ENCODE data around the gene GAS2L1.

The GAS2L1 gene

DNA sequence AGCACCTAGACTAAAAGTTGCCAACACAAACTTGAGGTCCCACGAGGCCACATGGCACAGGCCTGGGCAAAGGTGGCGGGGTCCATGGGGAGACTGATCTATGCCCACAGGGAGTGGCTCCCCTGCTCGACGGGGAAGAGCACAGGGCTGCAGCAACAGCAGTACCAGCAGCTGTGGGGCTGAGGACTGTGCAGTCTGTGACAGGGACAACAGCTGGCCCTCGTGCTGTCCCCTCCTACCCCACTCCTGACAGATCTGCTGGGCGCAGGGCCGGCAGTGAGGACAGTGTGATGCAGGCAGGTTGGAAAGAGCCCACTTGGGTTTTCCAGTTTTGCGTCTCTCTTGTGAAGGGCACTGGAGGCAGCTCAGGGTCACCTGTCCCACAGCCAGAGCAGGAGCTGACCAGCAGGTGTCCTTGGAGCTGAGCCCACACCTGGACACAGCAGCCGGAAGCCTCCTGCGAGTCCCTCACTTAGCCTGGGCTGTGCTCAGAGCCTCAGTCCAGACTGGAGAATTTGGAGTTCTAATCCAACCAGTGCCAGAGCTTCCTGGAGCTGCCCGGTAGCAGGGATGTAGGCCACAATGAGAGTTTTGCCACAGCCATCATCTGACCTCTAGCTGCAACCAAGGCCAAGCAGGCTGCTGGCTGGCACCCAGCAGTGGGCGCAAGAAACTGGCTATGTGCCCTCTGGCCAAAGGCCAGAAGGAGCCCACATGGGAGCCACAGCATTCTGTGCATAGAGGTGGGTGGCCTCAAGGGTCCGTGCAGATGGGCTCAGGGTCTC, 3.6 kb upstream of the GAS2L1 start:
- TF ChIP-seq, protein P1, sequence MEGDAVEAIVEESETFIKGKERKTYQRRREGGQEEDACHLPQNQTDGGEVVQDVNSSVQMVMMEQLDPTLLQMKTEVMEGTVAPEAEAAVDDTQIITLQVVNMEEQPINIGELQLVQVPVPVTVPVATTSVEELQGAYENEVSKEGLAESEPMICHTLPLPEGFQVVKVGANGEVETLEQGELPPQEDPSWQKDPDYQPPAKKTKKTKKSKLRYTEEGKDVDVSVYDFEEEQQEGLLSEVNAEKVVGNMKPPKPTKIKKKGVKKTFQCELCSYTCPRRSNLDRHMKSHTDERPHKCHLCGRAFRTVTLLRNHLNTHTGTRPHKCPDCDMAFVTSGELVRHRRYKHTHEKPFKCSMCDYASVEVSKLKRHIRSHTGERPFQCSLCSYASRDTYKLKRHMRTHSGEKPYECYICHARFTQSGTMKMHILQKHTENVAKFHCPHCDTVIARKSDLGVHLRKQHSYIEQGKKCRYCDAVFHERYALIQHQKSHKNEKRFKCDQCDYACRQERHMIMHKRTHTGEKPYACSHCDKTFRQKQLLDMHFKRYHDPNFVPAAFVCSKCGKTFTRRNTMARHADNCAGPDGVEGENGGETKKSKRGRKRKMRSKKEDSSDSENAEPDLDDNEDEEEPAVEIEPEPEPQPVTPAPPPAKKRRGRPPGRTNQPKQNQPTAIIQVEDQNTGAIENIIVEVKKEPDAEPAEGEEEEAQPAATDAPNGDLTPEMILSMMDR (IDR thresholded peaks at IDR 0.05; ENCODE audit: low read depth, low read length, missing control alignments) = no peak
- DNase-seq (ENCODE audit: extremely low read depth, low read depth) = no peak
- H3K4me3 ChIP-seq (replicated peaks; ENCODE audit: low read depth, low read length) = no peak overlapping the region

DNA sequence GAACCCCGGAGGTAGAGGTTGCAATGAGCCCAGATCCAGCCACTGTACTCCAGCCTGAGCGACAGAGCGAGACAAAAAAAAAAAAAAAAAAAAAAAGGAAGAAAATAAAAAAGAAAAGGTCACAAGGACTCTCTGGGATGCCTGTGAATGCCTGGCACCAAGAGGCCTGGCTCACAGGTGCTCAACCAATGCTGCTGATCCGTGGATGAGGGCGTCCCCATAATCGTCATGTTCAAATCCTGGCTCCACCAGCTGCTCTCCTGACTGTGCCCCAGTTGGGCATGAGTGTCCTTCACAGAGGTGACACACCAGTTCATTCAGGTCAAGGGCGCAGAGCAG, 645 bp upstream of the GAS2L1 start:
- H3K4me3 ChIP-seq (replicated peaks; ENCODE audit: low read depth, low read length) = no peak overlapping the region
- DNase-seq (ENCODE audit: extremely low read depth, low read depth) = no peak
- TF ChIP-seq, protein P1 (IDR thresholded peaks at IDR 0.05; ENCODE audit: low read depth, low read length, missing control alignments) = no peak

DNA sequence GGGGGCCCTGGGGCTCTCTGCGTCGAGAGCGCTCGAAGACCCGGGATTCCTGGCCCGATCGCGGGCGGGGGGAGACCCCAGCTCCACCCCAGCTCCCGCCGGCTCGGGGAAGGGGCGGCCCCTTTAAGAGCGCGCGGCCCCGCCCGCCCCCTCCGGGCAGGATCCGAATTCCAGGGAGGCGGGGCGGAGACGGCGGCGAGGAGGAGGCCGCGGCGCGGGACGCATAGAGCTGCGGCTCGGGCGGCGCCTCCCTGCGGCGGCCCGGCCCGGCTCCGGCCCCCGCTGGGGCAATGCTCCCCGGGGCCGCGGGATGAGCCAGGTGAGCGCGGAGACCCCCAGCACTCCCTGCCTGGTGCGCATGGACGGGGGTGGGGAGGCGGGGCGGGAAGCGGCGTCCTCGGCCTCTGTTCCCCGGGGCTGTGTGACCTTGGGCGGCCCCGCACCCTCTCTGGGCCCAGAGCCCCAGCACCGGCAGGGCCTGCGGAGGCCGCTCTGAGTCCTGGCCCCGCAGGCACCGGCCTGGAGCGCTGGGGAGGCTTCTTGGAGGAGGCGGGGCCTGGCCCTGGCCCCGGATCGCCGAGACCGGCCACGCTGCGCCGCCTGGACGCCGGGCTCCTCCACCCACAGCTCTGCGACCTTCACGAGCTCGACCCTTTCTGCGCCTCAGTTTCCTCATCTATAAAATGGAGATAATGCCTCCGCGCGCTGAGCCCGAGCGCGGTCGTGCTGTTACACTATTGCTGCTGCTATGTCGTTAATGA, 565 bp downstream of the GAS2L1 start:
- peak overlapping the region; percentile 76 for H3K4me3 ChIP-seq (replicated peaks; ENCODE audit: low read depth, low read length)
- TF ChIP-seq, protein P1 (IDR thresholded peaks at IDR 0.05; ENCODE audit: low read depth, low read length, missing control alignments) = no peak
- no peak for DNase-seq (ENCODE audit: extremely low read depth, low read depth)

DNA sequence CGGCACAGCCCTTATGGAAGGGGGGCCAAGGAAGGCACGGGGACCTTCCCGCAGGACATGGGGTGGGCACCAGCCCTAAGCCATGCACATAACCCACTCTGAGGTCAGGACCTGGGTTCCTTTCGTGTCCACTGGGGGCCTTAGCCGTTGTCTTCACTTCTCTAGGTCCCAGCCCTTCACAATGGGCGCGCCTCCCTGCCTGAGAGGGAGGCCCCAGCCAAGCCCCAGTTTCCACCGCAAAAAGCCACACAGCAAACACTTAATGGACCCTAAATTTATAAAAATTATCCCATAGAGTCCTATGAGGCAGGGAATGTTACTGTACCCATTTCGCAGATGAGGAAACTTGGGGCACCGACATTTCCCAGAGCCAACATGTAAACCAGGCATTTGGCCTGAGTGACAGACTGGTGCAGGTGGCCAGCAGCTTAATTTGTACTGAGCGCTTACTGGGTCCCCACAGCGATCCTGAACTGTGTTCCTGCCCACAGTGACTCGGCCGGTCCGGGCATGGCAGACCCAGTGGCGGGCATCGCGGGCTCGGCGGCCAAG, 1.2 kb downstream of the GAS2L1 start:
- no peak for DNase-seq (ENCODE audit: extremely low read depth, low read depth)
- TF ChIP-seq, protein P1 (IDR thresholded peaks at IDR 0.05; ENCODE audit: low read depth, low read length, missing control alignments) = no peak
- H3K4me3 ChIP-seq (replicated peaks; ENCODE audit: low read depth, low read length) = peak overlapping the region; percentile 76

DNA sequence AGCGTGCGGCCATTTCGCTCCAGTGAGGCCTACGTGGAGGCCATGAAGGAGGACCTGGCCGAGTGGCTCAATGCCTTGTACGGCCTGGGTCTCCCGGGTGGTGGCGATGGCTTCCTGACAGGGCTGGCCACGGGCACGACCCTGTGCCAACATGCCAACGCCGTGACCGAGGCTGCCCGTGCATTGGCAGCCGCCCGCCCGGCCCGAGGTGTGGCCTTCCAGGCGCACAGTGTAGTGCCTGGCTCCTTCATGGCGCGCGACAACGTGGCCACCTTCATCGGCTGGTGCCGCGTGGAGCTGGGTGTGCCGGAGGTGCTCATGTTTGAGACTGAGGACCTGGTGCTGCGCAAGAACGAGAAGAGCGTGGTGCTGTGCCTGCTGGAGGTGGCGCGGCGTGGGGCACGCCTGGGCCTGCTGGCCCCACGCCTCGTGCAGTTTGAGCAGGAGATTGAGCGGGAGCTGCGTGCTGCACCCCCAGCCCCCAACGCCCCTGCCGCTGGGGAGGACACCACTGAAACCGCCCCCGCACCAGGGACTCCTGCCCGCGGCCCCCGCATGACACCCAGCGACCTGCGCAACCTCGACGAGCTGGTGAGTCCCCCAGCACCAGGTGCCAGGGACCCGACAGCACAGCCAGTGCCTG, 1.8 kb downstream of the GAS2L1 start:
- peak overlapping the region; percentile 76 for H3K4me3 ChIP-seq (replicated peaks; ENCODE audit: low read depth, low read length)
- no peak for DNase-seq (ENCODE audit: extremely low read depth, low read depth)
- TF ChIP-seq, protein P1 (IDR thresholded peaks at IDR 0.05; ENCODE audit: low read depth, low read length, missing control alignments) = no peak

DNA sequence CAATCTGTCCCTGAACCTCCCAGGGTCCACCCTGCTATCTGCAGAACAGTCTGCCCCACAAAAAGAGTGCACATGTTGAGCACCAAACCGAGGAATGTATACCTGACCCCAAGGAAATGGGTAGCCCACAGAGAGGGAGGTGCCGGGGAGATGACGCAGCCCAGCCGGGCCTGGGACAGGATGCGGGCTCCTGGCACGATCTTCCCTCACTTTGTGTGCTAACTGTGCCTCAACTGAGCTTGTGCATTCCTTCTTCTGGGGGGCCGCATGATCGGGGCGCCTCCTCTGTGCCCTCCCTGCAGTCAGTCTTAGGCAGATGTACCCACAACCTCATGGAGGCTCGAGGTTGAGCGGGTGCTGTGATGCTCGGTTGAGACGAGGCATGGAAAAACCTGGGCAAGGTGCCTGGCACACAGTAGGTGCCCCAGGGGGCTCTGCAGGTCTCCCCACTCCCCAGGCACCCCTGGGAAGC, 2.4 kb downstream of the GAS2L1 start:
- peak overlapping the region; percentile 23 for H3K4me3 ChIP-seq (replicated peaks; ENCODE audit: low read depth, low read length)
- no peak for DNase-seq (ENCODE audit: extremely low read depth, low read depth)
- TF ChIP-seq, protein P1 (IDR thresholded peaks at IDR 0.05; ENCODE audit: low read depth, low read length, missing control alignments) = no peak
